ENCODE data around the gene PKNOX2. TPM values are rescaled to one million over a fixed set of nuclear protein-coding genes. Genes with fewer than 3 reads are reported as not detected.
A peak's percentile ranks its signal among the peaks of the same experiment; 100 is the strongest.

PKNOX2 gene
- total RNA-seq, 3 donors from 2014 or later: 0.38 TPM; not detected in 2

DNA sequence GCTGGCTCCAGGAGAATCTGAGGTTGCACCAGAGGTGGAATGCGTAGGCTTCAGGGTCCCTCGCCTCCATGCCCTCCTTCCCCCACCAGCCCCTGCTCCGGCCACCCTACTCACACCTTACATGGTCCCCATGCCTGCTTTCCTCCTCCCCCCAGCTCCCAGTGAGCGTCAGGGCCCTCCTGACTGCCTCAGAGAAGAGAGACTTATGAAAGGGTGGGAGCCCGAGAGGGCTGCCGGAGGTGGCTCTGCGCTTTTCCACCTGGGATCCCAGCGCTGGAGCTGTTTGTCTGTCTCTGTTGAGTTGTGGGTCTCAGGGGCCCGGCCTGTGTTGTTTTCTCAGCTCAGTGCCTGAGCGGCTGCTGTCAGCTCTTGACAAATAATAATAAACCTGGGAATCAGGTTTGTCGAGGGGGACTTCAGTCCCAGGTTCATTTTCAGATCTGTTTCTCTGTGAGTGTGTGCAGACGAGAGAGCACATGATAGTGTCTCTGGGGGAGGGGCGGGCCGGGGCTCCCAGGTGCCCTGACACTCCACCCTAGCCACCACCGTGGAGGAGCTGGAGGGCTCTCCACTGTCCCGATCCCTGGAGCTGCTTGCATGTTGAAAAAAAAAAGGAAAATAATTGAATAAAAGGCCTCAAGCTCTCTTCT lies 177.9 kb downstream of the PKNOX2 start:
- Mint-ChIP-seq H3K4me1 (ENCODE audit: low read depth) (no peaks in the 10 kb centered on the region), H3K27me3 (ENCODE audit: low read depth) (peaks cover 16% of the 10 kb centered on the region), H3K9me3 (no peaks in the 10 kb centered on the region), H3K4me3 (no peak overlapping the region), H3K36me3 (ENCODE audit: insufficient read depth) (no peaks in the 10 kb centered on the region)
- ATAC-seq (no peak), DNase-seq (no peak)

DNA sequence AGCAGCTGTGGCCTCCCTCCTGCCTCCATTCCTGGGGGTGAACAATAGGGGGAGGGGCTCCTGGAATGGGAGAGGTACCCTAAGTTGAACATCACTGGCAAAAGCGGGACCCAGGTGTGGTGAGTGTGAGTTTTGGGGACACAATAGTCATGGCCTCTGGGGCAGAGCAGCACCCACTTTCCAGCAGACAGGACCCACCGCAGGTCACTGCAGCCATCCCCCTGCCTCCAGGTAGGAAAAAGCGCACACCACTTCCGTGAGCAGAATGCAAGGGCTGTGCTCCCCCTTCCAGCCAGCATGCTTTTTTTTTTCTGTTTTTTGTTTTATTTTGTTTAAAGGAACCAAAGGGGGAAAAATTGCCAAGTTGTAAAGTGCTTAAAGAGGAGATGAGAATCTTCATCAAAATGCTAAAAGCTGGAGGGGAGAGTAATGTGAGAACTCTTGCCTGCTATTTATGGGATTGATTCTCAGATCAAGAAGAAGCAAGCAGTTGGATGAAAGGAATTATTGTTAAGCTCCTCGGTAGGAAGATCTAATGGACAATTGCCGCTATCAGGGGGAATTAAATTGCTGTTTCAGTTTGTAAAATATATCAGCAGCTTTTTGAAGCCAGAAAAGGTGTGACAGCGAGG lies 178.7 kb downstream of the PKNOX2 start:
- ATAC-seq: no peak
- Mint-ChIP-seq H3K9me3 (no peaks in the 10 kb centered on the region), H3K27me3 (ENCODE audit: low read depth) (peaks cover 14% of the 10 kb centered on the region), H3K4me3 (no peak overlapping the region), H3K36me3 (ENCODE audit: insufficient read depth) (no peaks in the 10 kb centered on the region), H3K4me1 (ENCODE audit: low read depth) (no peaks in the 10 kb centered on the region)
- DNase-seq: no peak

DNA sequence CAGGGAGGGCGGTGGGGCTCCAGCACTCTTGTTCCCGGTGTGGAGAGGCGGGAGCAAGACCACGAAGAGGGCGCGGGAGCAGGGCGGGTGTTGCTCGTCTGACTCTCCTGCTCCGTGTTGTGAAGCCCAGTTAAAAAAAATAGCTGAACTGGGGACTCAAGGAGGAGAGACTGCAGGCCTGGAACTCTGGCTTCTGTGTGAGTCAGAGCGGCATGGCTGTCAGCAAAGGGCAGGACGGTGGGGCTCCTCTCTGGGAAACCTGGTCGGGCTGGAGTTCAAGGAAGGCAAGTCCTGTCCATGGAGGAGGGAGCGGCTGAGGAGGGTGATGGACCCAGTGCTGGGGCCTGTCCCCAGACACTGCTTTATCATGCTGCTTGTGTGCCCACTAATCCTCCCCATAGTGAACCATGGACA lies 179.2 kb downstream of the PKNOX2 start:
- DNase-seq: no peak
- no peak overlapping the region for H3K4me3 Mint-ChIP-seq
- H3K9me3 Mint-ChIP-seq: no peaks in the 10 kb centered on the region
- peaks cover 13% of the 10 kb centered on the region for H3K27me3 Mint-ChIP-seq (ENCODE audit: low read depth)
- H3K36me3 Mint-ChIP-seq (ENCODE audit: insufficient read depth): no peaks in the 10 kb centered on the region
- ATAC-seq: no peak
- H3K4me1 Mint-ChIP-seq (ENCODE audit: low read depth): no peaks in the 10 kb centered on the region

DNA sequence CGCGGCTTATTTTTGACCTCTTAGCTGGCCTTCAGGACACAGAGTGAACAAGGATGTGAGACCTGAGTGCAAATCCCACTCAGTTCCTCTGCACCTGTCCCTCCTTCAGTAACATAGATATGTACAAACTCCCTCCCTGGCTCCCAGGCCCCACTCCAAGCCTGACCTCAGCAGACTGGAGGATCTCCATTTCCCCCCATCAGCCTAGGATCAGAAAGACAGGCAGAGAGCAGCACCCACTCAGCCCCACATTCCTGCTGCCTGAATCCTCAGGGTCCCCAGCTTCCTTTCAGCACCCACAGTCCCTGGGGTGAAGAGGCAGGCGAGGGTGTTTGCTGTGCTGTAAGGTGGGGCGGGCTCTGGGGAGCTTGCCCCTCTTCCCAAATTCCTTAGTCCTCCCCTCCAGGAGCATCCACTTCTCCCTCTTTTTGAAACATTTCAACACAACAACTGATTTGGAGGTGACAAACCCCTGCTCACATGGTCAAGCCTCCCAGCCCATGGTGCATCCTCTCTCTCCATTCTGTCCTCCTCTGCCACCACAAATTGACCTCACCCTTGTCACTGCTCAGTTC lies 180.4 kb downstream of the PKNOX2 start:
- Mint-ChIP-seq H3K9me3 (no peaks in the 10 kb centered on the region), H3K4me3 (no peak overlapping the region), H3K36me3 (ENCODE audit: insufficient read depth) (no peaks in the 10 kb centered on the region), H3K27me3 (ENCODE audit: low read depth) (peaks cover 11% of the 10 kb centered on the region), H3K4me1 (ENCODE audit: low read depth) (no peaks in the 10 kb centered on the region)
- DNase-seq: no peak
- ATAC-seq: no peak

DNA sequence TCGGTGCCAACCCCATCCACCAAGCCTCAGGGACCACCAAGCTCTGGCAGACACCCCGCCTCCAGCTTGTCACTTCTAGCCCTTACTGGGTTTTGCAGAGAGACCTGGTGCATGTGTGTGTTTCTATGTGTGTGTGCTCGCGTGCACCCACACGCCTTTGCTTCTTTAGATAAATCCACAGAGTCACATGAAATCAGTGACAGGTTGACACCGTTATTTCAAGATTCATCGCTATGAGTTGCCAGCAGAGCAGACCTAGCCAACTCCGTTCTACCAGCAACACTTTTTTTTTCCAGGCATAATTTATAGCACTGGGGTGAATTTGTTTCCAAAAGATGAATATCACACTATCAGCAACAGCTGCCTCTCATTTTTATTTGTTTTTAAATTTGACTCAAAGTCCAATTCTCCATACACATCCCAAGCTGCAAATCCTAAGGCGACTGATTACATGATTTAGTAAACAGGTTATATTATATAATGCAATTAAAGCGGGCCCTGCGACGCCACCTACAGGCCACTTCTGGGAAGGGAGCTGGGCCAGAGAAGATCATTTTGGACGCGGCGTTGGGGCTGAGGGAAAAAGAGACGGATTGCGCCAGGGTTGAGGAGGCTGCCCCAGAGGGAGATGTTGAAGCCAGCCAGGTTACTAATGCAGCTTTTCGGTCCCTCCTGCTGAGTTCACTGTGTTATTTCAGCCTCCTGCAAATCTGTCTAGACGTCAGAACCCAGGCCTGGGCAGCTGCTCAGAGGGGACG lies 181.0 kb downstream of the PKNOX2 start:
- Mint-ChIP-seq H3K36me3 (ENCODE audit: insufficient read depth) (no peaks in the 10 kb centered on the region), H3K27me3 (ENCODE audit: low read depth) (peaks cover 11% of the 10 kb centered on the region), H3K4me1 (ENCODE audit: low read depth) (no peaks in the 10 kb centered on the region), H3K4me3 (no peak overlapping the region), H3K9me3 (no peaks in the 10 kb centered on the region)
- DNase-seq (peak; percentile 16), ATAC-seq (peak in 1 of 2 donors; percentile 52)

DNA sequence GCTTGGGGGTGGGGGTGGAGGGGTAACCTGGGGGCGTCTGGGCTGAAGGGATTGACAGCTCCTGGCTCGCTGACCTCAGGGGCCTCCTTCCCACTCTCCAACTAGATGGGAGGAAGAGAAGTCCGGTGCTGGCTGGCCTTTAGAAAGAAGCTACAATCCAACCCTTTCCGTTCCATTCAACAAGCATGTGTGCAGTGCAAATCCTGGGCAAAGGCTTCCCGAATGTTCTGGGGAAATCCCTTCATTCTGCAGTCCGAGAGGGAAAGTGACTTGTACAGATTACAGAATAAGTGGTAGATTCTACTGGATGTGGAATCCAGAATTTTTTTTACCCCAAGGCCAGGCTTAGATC lies 181.6 kb downstream of the PKNOX2 start:
- H3K9me3 Mint-ChIP-seq: no peaks in the 10 kb centered on the region
- no peak overlapping the region for H3K4me3 Mint-ChIP-seq

DNA sequence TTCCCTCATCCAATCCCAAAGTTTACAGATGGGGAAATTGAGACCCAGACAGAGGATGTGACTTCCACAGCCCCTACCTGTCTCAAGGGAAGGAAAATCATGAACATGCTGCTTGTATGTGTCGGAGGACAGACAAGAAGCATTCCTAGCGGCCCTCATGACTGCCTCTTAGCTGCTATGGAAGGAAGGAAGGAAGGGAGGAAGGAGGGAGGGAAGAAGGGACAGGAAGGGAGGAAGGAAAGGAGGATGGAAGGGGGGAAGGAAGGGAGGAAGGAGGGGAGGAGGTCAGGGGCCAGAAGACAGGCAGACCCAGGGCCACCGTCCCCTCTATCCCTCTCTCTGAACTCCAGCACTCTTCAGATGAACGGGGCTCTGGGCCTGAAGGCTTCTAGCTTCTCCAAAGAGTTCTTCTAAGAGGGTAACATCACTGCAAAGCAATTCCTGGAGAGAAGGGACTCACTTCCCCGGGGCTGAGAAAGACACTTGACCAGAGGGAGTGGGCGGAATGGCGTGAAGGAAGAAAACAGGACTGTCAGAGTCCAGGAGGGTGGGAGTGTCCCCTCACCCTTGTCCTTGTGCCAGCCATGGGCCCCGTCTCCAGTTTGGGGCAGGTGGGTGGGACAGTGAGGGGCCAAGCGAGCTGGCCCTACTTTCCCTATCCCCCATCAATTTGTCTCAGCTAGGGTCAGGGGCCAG lies 182.2 kb downstream of the PKNOX2 start:
- ATAC-seq: no peak
- H3K9me3 Mint-ChIP-seq: no peaks in the 10 kb centered on the region
- peaks cover 11% of the 10 kb centered on the region for H3K27me3 Mint-ChIP-seq (ENCODE audit: low read depth)
- no peaks in the 10 kb centered on the region for H3K36me3 Mint-ChIP-seq (ENCODE audit: insufficient read depth)
- no peak for DNase-seq
- H3K4me3 Mint-ChIP-seq: no peak overlapping the region
- no peaks in the 10 kb centered on the region for H3K4me1 Mint-ChIP-seq (ENCODE audit: low read depth)

More for the DNA sequence above, 181.6 kb downstream of the PKNOX2 start:
- DNase-seq (no peak), ATAC-seq (no peak)
- H3K4me1 Mint-ChIP-seq (ENCODE audit: low read depth): no peaks in the 10 kb centered on the region
- peaks cover 11% of the 10 kb centered on the region for H3K27me3 Mint-ChIP-seq (ENCODE audit: low read depth)
- no peaks in the 10 kb centered on the region for H3K36me3 Mint-ChIP-seq (ENCODE audit: insufficient read depth)

DNA sequence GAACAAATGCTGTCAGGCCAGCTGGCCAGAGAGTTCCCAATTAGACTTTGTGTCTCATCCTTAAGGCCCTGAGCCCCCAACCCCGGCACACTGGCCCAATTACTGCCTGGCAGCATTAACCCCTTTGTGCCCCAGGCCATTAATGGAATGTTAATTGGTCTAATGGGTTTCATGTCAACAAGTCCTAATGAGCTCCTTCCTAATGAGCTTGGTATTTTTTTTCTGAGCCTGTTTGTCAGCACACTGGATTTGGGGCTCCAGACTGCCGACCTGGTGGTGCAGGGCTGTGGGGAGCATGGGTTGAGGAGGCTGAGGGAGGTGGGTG lies 182.7 kb downstream of the PKNOX2 start:
- DNase-seq (no peak), ATAC-seq (no peak)
- Mint-ChIP-seq H3K27me3 (ENCODE audit: low read depth) (peaks cover 14% of the 10 kb centered on the region), H3K4me3 (no peak overlapping the region), H3K4me1 (ENCODE audit: low read depth) (no peaks in the 10 kb centered on the region), H3K36me3 (ENCODE audit: insufficient read depth) (no peaks in the 10 kb centered on the region), H3K9me3 (no peaks in the 10 kb centered on the region)

DNA sequence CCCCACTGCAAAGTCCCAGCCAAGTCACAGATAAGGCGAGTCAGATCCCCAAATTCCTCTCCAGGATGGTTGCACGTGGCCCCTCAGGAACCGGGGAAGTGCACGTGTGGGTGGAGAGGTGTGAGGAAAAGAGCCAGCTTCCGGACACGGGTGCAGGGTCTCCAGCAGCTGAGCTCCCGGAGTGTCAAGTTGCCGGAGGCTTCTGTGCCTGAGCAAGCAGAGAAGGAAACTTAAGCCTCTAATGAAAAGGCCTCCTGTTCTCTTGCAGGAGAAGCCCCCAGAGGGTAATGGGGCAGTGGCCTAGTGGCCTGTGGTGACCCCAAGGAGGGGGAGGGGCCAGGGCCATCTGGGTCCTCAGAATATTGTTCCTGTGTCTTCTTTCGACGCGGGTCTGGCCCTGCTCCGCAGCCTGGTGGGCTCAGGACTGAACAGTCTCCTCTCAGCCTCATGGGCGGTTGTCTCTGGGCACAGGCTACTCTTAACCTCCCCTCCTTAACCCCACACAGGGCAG lies 183.6 kb downstream of the PKNOX2 start:
- Mint-ChIP-seq H3K4me3 (no peak overlapping the region), H3K4me1 (ENCODE audit: low read depth) (no peaks in the 10 kb centered on the region)
- no peak for ATAC-seq

DNA sequence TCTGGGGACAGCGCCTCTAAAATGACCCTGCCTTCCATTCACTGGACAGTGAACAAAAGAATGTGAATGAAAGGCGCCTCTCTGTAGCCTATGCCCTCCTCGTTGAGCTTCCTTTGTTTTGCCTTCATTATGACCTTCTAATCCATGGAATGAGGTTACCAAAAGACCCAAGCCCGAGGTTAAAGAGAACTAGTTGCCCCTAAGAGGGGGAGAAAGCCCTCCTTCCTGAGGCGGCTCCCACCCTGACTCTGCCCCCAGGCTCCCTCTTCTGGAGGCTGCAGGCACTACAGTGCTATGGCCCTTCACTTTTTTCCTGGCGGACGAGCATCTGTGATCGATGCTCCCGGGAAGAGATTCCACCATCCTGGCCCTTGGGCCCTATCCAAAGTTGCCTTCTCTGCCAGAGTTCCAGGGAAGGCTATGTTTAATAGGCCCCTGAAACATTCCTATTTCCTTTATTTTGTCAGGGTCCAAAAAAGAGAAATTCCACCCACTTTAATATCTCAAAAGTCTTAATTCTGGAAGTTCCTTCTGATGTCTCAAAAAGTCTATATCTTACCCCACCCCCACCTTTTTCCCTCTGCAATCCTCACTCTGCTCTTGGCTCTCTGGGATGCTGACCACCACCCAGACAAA lies 184.2 kb downstream of the PKNOX2 start:
- ATAC-seq: no peak
- H3K4me1 Mint-ChIP-seq (ENCODE audit: low read depth): no peaks in the 10 kb centered on the region
- H3K36me3 Mint-ChIP-seq (ENCODE audit: insufficient read depth): no peaks in the 10 kb centered on the region
- H3K4me3 Mint-ChIP-seq: no peak overlapping the region
- no peaks in the 10 kb centered on the region for H3K9me3 Mint-ChIP-seq
- H3K27me3 Mint-ChIP-seq (ENCODE audit: low read depth): peaks cover 16% of the 10 kb centered on the region
- peak; percentile 33 for DNase-seq

More for the DNA sequence above, 183.6 kb downstream of the PKNOX2 start:
- H3K36me3 Mint-ChIP-seq (ENCODE audit: insufficient read depth): no peaks in the 10 kb centered on the region
- peaks cover 16% of the 10 kb centered on the region for H3K27me3 Mint-ChIP-seq (ENCODE audit: low read depth)
- DNase-seq: no peak
- H3K9me3 Mint-ChIP-seq: no peaks in the 10 kb centered on the region

DNA sequence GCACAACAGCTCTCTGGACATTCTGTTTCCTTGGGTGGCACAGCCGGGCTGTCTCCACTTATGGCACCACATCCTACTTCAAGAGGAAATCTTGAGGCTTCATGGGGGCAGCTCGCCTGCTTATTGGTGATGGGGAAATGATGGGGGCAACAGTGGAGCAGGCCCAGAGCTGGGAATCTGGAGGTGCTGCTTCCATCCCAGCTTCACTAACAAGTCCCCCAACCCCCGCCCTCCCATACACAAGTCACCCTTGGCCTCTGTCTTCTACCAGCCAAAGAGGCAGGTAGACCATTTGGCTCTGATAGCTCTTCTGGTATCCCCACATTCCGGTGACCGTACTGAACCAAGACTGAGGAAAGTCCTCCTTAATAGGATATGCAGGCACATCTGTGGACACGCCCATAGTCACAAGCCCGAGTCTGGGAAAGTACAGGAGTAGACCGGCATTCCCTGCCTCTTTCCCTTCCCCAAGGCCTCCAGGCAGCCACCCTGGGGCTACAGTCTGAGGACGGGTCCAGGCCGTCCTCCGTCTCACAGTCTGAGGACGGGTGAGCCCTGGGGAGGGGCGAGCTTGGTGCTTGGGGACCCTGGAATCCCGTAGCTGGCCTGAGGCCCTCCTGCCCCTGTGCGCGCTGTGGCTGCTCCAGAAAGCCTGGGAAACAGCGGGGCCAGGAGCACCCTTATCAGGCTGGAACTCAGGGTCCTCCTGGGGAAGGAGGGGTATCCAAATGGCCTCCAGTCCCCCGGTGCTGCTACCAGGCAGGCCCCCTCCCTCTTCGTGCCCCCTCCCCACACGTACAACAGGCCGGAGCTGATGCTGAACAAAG lies 185.9 kb downstream of the PKNOX2 start:
- no peaks in the 10 kb centered on the region for H3K36me3 Mint-ChIP-seq (ENCODE audit: insufficient read depth)
- ATAC-seq (no peak), DNase-seq (no peak)
- H3K9me3 Mint-ChIP-seq: no peaks in the 10 kb centered on the region
- peaks cover 14% of the 10 kb centered on the region for H3K27me3 Mint-ChIP-seq (ENCODE audit: low read depth)
- H3K4me3 Mint-ChIP-seq: no peak overlapping the region
- H3K4me1 Mint-ChIP-seq (ENCODE audit: low read depth): no peaks in the 10 kb centered on the region

DNA sequence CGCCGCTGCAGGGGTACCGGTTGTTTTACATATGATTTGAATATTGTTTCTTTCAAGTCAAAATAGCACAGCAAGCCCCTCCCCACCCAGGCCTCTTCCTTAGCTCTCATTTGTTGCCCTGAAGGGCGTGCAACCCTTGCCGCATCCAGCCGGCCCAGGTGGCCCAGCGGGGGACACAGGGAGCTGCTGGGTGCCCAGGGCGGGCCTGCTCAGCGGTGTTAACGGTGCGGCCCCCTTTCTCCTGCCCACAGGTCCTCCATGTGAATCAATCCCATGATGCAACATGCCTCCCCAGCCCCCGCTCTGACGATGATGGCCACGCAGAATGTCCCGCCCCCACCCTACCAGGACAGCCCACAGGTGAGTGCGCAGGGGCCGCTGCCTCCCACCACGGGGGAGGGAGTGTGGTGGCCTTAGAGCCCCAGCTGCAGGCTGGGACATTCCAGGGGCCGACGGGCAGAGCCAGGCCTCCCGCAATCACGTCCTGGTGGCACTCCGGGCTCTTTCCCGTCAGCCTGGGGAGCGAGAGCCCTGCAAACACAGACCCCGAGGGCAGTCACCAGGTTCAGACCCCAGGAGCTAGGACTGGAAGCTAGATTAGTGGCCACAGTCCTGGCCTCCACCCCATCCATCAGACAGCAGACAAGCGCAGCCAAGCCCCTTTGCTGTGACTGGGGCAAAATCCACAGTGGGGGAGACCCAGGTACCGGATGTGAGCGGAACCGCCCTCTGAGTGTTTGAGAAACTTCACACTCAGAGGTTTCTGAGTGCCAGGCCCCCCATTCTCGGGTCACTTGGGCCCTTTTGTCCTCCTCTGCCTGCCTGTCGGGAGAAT lies 186.7 kb downstream of the PKNOX2 start:
- no peak for ATAC-seq
- Mint-ChIP-seq H3K36me3 (ENCODE audit: insufficient read depth) (no peaks in the 10 kb centered on the region), H3K4me1 (ENCODE audit: low read depth) (peaks cover 2% of the 10 kb centered on the region), H3K9me3 (no peaks in the 10 kb centered on the region), H3K4me3 (no peak overlapping the region), H3K27me3 (ENCODE audit: low read depth) (peaks cover 11% of the 10 kb centered on the region)
- no peak for DNase-seq
